Right lobe of liver (tissue), 6 donors: ENCODE data around the gene GGACT. TPM values are rescaled to one million over a fixed set of nuclear protein-coding genes. Genes with fewer than 3 reads are reported as not detected.

Experiments
- ATAC-seq, 4 donors: fragments of 200-7000 bp; cut with Tn5 transposase; one replicate each; pipeline ENCODE4 v1.9.1; 2020; ENCODE audit warnings: mild to moderate bottlenecking in 4 of 4, moderate library complexity in 4 of 4
- DNase-seq, 3 donors: peaks; one replicate each; pipeline ENCODE4 v3.0.0-alpha.2; 2020
- H3K27ac ChIP-seq, 3 donors: fragments of 200-600 bp; one replicate each; pipeline ENCODE4 v1.8.0; 2022
- H3K27me3 ChIP-seq, 2 donors: fragments of 200-600 bp; one replicate each; pipeline ENCODE4 v1.8.0; 2022
- H3K36me3 ChIP-seq, 4 donors: fragments of 200-600 bp; sonication (generic) in 1 of 4; one replicate each; pipeline versions ENCODE4 v1.5.1 to v1.8.0; 2017 to 2022; ENCODE audit warnings: control low read depth in 1 of 4
- H3K4me1 ChIP-seq, 4 donors: fragments of 200-600 bp; sonication (generic) in 1 of 4; one replicate each; pipeline versions ENCODE4 v1.5.1 to v1.8.0; 2017 to 2022; ENCODE audit warnings: control low read depth in 1 of 4
- H3K4me3 ChIP-seq, 3 donors: fragments of 200-600 bp; one replicate each; pipeline ENCODE4 v1.8.0; 2022
- H3K9me3 ChIP-seq, 4 donors: fragments of 200-600 bp; sonication (generic) in 1 of 4; one replicate each; pipeline versions ENCODE4 v1.5.1 to v1.8.0; 2017 to 2022; ENCODE audit warnings: control low read depth in 1 of 4
- POLR2A ChIP-seq: fragments of 450-650 bp; IDR thresholded peaks from one replicate; pipeline ENCODE4 v1.6.1; 2017; ENCODE audit warnings: antibody characterized with exemption, mild to moderate bottlenecking
- WGBS: methylation state at CpG from one replicate; pipeline ENCODE4 v1.1.6; 2018; ENCODE audit warnings: low coverage, low lambda C conversion rate; ENCODE audit not compliant: insufficient coverage; ENCODE audit errors: missing lambda C conversion rate; 5-methylcytosine and 5-hydroxymethylcytosine counted together
- intact Hi-C, 2 donors: fragments of 100-400 bp; cut with DNase I; formaldehyde crosslinking; loops; one replicate each; pipeline versions ENCODE4 v1.11.2 to v1.14.1; 2022
- total RNA-seq, 6 experiments: library from RNA; depleted of rRNA in 2 of 6; stranded (reverse); fragments of >200 nt in 2 of 6; fragmentation: NEBNext Ultra II Directional in 3 of 6; extraction: Animal tissue kit (Norgen Biotek cat#: 25700) in 3 of 6; gene quantifications; one replicate each; pipeline versions ENCODE4 v1.1.0 to v1.2.4, GENCODE V29; 2016 to 2023
- TF ChIP-seq, protein P1 (sequence below), 4 donors: fragments of 200-600 bp in 3 of 4; fragments of 450-650 bp in 1 of 4; IDR thresholded peaks; one replicate each; pipeline versions ENCODE4 v1.5.1 to v1.8.0; 2016 to 2022; ENCODE audit warnings: antibody characterized with exemption in 4 of 4, mild to moderate bottlenecking in 2 of 4
- donor health status: DM: no; HTN: yes; CAD: no.
- donor health status: DM: no; HTN: no; CAD: no.
- donor health status: DM: no; HTN: no; CAD: no.
- donor health status: DM: no; HTN: yes; CAD: no.
- donor health status: DM: no; HTN: yes; CAD: no.

The GGACT gene
- total RNA-seq, 6 experiments from 2014 or later: 4.7 to 9.0 (median 5.9) TPM

DNA sequence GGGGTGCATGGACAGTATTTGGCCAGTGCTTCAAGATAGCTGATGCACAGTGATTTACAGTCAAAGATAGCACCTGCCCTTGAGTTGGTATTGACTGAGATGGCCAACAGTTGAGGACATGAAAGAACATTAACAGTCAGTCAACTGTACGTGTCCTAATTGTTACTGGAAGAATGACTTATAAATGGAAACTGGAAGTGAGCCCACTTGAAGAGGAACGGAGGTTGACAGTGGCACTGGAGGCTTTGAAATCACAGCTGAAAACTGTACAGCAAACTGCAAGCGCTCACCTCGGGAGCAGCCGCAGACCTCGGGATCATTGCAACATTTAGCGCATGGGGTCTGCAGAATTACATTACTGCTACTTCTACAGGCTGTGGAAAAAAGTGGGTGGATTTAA, 77.1 kb downstream of the GGACT start:
- TF ChIP-seq, protein P1, sequence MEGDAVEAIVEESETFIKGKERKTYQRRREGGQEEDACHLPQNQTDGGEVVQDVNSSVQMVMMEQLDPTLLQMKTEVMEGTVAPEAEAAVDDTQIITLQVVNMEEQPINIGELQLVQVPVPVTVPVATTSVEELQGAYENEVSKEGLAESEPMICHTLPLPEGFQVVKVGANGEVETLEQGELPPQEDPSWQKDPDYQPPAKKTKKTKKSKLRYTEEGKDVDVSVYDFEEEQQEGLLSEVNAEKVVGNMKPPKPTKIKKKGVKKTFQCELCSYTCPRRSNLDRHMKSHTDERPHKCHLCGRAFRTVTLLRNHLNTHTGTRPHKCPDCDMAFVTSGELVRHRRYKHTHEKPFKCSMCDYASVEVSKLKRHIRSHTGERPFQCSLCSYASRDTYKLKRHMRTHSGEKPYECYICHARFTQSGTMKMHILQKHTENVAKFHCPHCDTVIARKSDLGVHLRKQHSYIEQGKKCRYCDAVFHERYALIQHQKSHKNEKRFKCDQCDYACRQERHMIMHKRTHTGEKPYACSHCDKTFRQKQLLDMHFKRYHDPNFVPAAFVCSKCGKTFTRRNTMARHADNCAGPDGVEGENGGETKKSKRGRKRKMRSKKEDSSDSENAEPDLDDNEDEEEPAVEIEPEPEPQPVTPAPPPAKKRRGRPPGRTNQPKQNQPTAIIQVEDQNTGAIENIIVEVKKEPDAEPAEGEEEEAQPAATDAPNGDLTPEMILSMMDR (IDR thresholded peaks at IDR 0.05): no peak
- TF ChIP-seq POLR2A: no peak
- no peak for ATAC-seq
- 57% methylated on average over 6 of the region's 7 CpGs for WGBS
- Histone ChIP-seq H3K27ac (no peak overlapping the region), H3K36me3 (peaks cover 0 to 4% (median 0%) of the 10 kb centered on the region in 4 donors), H3K4me3 (no peak overlapping the region), H3K9me3 (no peaks in the 10 kb centered on the region), H3K27me3 (no peaks in the 10 kb centered on the region), H3K4me1 (peaks cover 0 to 9% (median 0%) of the 10 kb centered on the region in 4 donors)
- DNase-seq: no peak
- intact Hi-C loops: no loop called here

DNA sequence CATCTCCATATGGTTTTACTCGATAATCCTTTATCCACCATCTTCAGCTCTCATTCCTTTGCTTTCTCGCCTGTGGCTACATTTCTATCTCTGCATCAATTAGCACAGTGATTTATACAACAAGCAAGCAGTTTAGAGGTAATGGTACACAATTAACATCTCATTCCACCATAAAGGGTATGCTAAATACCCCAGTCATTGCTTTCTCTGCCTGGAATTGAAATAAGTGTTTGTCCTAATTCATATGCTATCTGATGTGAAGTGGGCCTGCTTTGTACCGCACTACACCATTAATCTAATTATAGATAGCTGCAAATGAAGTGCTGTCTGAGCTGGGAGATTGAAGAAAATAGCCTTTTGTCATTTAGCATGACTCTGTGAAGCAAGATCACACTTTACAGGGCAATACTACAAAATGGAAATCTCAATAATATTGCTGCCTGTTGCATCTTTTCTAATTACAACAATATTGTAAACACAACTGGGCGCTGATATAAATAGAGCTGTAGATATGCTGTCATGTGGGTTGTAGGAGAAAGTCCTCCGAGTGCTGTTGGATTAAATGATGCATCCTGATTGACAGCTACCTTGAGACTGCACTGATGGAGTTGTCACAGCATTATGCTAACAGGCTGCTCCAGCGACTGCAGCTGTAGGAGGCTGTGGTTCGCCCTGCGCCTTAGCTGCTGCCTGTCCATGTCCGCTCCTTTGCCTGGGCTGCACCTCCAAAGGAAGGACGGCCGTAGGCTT, 78.2 kb downstream of the GGACT start:
- no peaks in the 10 kb centered on the region for H3K9me3 ChIP-seq
- no peak overlapping the region for H3K4me3 ChIP-seq
- intact Hi-C loops: no loop called here
- H3K27ac ChIP-seq: no peak overlapping the region
- DNase-seq: no peak
- H3K4me1 ChIP-seq: no peaks in the 10 kb centered on the region
- H3K36me3 ChIP-seq: peaks cover 0 to 4% (median 0%) of the 10 kb centered on the region in 4 donors
- ATAC-seq: no peak
- TF ChIP-seq POLR2A: no peak
- TF ChIP-seq, protein P1 (IDR thresholded peaks at IDR 0.05): no peak
- 96% methylated on average over 8 of the region's 11 CpGs for WGBS
- H3K27me3 ChIP-seq: no peaks in the 10 kb centered on the region

DNA sequence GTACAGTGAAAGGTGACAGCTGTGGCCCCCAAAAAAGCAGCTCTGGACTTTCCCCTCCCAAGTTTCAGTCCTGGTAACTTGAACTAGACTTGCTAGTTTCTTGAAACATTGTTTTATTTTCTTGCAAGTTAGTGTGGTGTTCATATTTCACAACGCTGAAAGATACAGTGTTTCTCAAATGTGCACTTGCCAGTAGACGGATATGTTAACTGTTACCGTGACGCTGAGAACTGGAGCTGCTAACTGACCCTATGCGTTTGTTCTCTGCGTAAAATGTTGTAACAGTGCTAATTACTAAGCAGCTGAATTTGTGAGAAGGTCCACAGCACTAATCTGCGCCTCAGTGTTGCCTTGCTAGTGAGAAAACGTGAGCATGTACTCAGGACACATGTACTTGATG, 79.6 kb downstream of the GGACT start:
- no peaks in the 10 kb centered on the region for H3K9me3 ChIP-seq
- TF ChIP-seq, protein P1 (IDR thresholded peaks at IDR 0.05): no peak
- TF ChIP-seq POLR2A: no peak
- H3K27me3 ChIP-seq: no peaks in the 10 kb centered on the region
- ATAC-seq (no peak), DNase-seq (no peak)
- whole genome bisulfite sequencing: 88% methylated on average over 8 of the region's 8 CpGs
- peaks cover 0 to 4% (median 0%) of the 10 kb centered on the region in 4 donors for H3K36me3 ChIP-seq
- no peak overlapping the region for H3K4me3 ChIP-seq
- no peak overlapping the region for H3K27ac ChIP-seq
- H3K4me1 ChIP-seq: no peaks in the 10 kb centered on the region
- intact Hi-C loops: no loop called here

DNA sequence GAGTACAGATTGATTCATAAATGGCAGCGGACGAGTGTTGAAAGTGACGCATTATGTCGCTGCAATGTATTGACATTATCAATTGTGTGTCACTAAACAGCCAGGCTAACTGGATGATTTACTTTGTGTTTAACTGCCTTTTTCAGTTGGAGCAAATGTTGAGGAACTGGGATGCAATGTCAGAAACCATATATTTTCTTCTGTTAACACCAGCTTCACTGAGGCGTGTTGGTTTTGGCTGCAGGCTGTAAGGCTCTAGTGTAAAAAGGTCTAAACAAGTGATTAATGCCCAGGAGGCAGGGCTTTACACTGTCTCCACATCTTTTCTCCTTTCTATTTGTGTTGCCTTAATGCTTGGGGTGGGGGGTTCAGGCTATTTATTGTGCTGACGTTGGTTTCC, 80.1 kb downstream of the GGACT start:
- intact Hi-C loops: no loop called here
- Histone ChIP-seq H3K36me3 (peaks cover 0 to 4% (median 0%) of the 10 kb centered on the region in 4 donors), H3K27ac (no peak overlapping the region), H3K4me3 (no peak overlapping the region), H3K27me3 (no peaks in the 10 kb centered on the region), H3K9me3 (no peaks in the 10 kb centered on the region), H3K4me1 (no peaks in the 10 kb centered on the region)
- no peak for TF ChIP-seq POLR2A
- TF ChIP-seq, protein P1 (IDR thresholded peaks at IDR 0.05): no peak
- ATAC-seq (no peak), DNase-seq (no peak)
- 92% methylated on average over 5 of the region's 6 CpGs for WGBS
